ENCODE results near the gene DOCK3. TPM values are rescaled to one million over a fixed set of nuclear protein-coding genes. Genes with fewer than 3 reads are reported as not detected.

Gene DOCK3
- total and polyA plus RNA-seq, 4 donors: 0.01 to 0.08 (median 0.06) TPM; not detected in 1

- no peak for TF ChIP-seq REST (IDR thresholded peaks at IDR 0.05)
Measured at GRCh38 chr3:50657407-50657806, 17.3 kb upstream of the DOCK3 start (continued).

GRCh38 chr3:50657816-50658215 lies 16.9 kb upstream of the DOCK3 start:
- TF ChIP-seq JUND (IDR thresholded peaks at IDR 0.05) (no peak), MAX (IDR thresholded peaks at IDR 0.05) (no peak), FOXA1 (IDR thresholded peaks at IDR 0.05) (no peak), EGR1 (IDR thresholded peaks at IDR 0.05; ENCODE audit: low read depth in 2 of 2) (no peak)
- no peaks in the 10 kb centered on the region for H3K36me3 ChIP-seq (ENCODE audit: control insufficient read depth in 4 of 4, insufficient read depth in 3 of 4, low read depth in 1 of 4, low read length in 3 of 4)
- H3K27me3 ChIP-seq (ENCODE audit: control insufficient read depth in 4 of 4, insufficient read depth in 4 of 4, low read length in 3 of 4): no peaks in the 10 kb centered on the region
- H3K27ac ChIP-seq (ENCODE audit: low read depth in 1 of 2, low read length in 2 of 2): no peak overlapping the region
- DNase-seq (ENCODE audit: low spot score): no peak
- H3K9ac ChIP-seq (ENCODE audit: low read depth in 1 of 2, low read length in 2 of 2): no peak overlapping the region
- H3K4me3 ChIP-seq (ENCODE audit: low read depth in 1 of 3, low read length in 3 of 3): no peak overlapping the region
- WGBS: 93% methylated on average over 3 of the region's 3 CpGs
- H3K9me3 ChIP-seq (ENCODE audit: control insufficient read depth in 4 of 4, low read length in 3 of 4): no peaks in the 10 kb centered on the region
- H3K4me1 ChIP-seq (ENCODE audit: control insufficient read depth in 4 of 4, insufficient read depth in 4 of 4, low read length in 3 of 4): no peaks in the 10 kb centered on the region

- H3K4me3 ChIP-seq (ENCODE audit: low read depth in 1 of 3, low read length in 3 of 3): no peak overlapping the region
- H3K9me3 ChIP-seq (ENCODE audit: control insufficient read depth in 4 of 4, low read length in 3 of 4): no peaks in the 10 kb centered on the region
- DNase-seq (ENCODE audit: low spot score): no peak
- no peaks in the 10 kb centered on the region for H3K27me3 ChIP-seq (ENCODE audit: control insufficient read depth in 4 of 4, insufficient read depth in 4 of 4, low read length in 3 of 4)
- H3K27ac ChIP-seq (ENCODE audit: low read depth in 1 of 2, low read length in 2 of 2): no peak overlapping the region
- H3K4me1 ChIP-seq (ENCODE audit: control insufficient read depth in 4 of 4, insufficient read depth in 4 of 4, low read length in 3 of 4): peaks cover 0 to 3% (median 2%) of the 10 kb centered on the region in 4 donors
- no peak overlapping the region for H3K9ac ChIP-seq (ENCODE audit: low read depth in 1 of 2, low read length in 2 of 2)
- H3K36me3 ChIP-seq (ENCODE audit: control insufficient read depth in 4 of 4, insufficient read depth in 3 of 4, low read depth in 1 of 4, low read length in 3 of 4): no peaks in the 10 kb centered on the region
- WGBS: 92% methylated on average over 6 of the region's 6 CpGs
- TF ChIP-seq SP1 (IDR thresholded peaks at IDR 0.05): no peak
Measured at GRCh38 chr3:50658416-50658815, 16.3 kb upstream of the DOCK3 start.

GRCh38 chr3:50658831-50659230 lies 15.9 kb upstream of the DOCK3 start:
- no peak overlapping the region for H3K9ac ChIP-seq (ENCODE audit: low read depth in 1 of 2, low read length in 2 of 2)
- DNase-seq (ENCODE audit: low spot score): no peak
- 92% methylated on average over 3 of the region's 3 CpGs for WGBS
- TF ChIP-seq ATF3 (IDR thresholded peaks at IDR 0.05): no peak
- TF ChIP-seq SP1 (IDR thresholded peaks at IDR 0.05): no peak
- no peak for TF ChIP-seq YY1 (IDR thresholded peaks at IDR 0.05)
- TF ChIP-seq NR2F2 (IDR thresholded peaks at IDR 0.05): no peak
- TF ChIP-seq HNF4G (IDR thresholded peaks at IDR 0.05): no peak
- TF ChIP-seq MAX (IDR thresholded peaks at IDR 0.05): no peak
- TF ChIP-seq ZBTB33 (IDR thresholded peaks at IDR 0.05): no peak
- TF ChIP-seq JUND (IDR thresholded peaks at IDR 0.05): no peak
- TF ChIP-seq TAF1 (conservative IDR thresholded peaks at IDR 0.05): no peak
- TF ChIP-seq RXRA (IDR thresholded peaks at IDR 0.05): no peak
- TF ChIP-seq GABPA (IDR thresholded peaks at IDR 0.05 in 1 of 2, conservative IDR thresholded peaks at IDR 0.05 in 1 of 2): no peak
- TF ChIP-seq HNF4A (conservative IDR thresholded peaks at IDR 0.05): no peak
- no peak for TF ChIP-seq CTCF (IDR thresholded peaks at IDR 0.05; ENCODE audit: low read depth, low read length, missing input control)

More at GRCh38 chr3:50658831-50659230, 15.9 kb upstream of the DOCK3 start:
- Histone ChIP-seq H3K9me3 (ENCODE audit: control insufficient read depth in 4 of 4, low read length in 3 of 4) (no peaks in the 10 kb centered on the region), H3K27ac (ENCODE audit: low read depth in 1 of 2, low read length in 2 of 2) (no peak overlapping the region), H3K4me1 (ENCODE audit: control insufficient read depth in 4 of 4, insufficient read depth in 4 of 4, low read length in 3 of 4) (peaks cover 0 to 3% (median 2%) of the 10 kb centered on the region in 4 donors), H3K36me3 (ENCODE audit: control insufficient read depth in 4 of 4, insufficient read depth in 3 of 4, low read depth in 1 of 4, low read length in 3 of 4) (no peaks in the 10 kb centered on the region), H3K27me3 (ENCODE audit: control insufficient read depth in 4 of 4, insufficient read depth in 4 of 4, low read length in 3 of 4) (no peaks in the 10 kb centered on the region), H3K4me3 (ENCODE audit: low read depth in 1 of 3, low read length in 3 of 3) (no peak overlapping the region)

Data from liver (tissue), 9 donors.